Stimulated activated CD8-positive, alpha-beta memory T cell treated with anti-CD3 and anti-CD28 coated beads, Interleukin-15, amount 100 ng/mL, for 48 hours (primary cell): Measurements from ENCODE around the gene OCSTAMP.

Source experiments
- DNase-seq, 2 donors: peaks; one replicate each; pipeline ENCODE4 v3.0.0-alpha.2; 2020; ENCODE audit warnings: low read depth in 2 of 2

The OCSTAMP gene, protein sequence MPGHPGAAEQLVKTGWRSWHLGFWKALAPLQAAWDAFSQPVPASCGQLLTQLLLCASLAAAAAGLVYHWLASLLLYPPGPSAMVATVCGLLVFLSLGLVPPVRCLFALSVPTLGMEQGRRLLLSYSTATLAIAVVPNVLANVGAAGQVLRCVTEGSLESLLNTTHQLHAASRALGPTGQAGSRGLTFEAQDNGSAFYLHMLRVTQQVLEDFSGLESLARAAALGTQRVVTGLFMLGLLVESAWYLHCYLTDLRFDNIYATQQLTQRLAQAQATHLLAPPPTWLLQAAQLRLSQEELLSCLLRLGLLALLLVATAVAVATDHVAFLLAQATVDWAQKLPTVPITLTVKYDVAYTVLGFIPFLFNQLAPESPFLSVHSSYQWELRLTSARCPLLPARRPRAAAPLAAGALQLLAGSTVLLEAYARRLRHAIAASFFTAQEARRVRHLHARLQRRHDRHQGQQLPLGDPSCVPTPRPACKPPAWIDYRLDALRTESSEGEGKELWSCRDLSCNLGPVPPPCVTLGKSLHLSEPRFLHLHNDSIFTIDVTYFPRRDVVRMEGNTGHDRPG

DNA sequence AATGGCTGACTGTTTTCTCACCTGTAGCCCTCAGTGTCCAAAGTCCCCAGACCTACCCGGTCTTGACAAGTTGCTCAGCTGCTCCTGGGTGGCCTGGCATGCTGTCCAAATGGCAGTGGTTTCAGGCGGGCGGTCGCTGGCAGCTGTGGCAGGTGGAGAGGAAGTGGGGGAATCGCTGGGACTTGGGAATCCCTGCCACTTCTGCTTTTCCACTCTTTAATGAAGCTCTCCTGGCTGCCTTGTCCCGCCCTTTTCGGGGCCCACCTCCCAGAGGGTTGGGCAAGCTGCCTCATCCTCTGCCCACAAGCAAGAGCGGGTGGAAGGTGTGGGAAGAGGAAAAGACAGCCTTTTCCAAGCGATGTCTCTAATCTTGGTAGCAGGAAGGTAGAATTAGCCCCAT, at the start of gene OCSTAMP:
Gene OCSTAMP (minus strand): TSS at position 194 of the 400 bp plus-strand sequence. CDS start 94 bp downstream, at position 100.
- no peak for DNase-seq

DNA sequence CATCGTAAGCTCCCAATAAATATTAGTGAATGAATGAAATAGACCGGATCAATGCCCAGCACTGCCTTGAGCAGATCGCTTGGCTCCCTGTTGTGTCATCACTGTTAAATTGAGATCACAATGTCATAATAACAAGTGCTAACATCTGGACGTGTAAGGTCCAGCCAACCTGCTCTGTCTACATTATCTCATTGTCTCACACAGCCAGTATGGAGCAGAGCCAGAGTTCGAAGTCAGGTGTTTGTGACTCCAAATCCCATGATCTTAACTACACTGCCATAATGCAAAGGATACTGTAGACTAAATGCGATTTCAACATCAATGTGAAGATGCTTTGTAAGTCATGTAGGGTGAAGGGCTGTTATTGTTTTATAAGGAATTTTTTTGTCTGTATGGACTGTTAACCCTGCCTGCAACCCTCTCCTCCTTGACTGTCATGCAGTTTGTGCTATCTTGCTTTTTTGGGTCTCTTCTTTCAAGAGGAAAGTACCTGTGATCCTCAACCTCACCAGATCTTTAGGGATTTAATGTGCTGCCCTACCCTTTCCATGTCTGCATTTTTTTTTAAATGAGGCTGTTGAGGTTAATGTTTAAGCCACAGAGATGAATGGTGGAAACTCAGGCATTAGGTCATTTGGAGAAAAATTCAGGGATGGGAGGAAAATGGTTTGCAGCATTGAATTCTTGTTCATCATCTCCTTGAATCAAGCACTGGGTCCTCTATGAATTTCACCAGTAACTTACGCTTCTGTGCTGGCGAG, 49.0 kb upstream of the OCSTAMP start:
- DNase-seq: no peak

DNA sequence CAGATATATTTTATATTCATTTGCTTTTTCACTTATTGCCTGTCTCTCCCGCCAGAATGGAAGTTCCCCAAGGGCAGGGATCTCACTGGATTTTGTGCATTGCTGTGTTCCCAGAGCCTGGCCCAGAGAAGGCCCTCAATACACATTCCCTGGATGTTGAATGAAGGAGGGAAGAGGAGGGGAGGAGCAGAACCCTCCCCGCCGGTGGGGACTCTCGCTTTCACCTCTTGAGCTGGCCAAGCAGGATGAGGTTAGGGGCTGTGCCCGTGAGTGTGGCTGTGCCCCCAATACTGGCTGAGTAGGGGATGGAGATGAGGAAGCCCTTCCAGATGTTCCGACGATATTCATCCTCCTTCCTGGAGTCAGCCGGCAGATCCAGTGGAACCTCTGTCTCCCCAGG, 45.5 kb upstream of the OCSTAMP start:
- no peak for DNase-seq

DNA sequence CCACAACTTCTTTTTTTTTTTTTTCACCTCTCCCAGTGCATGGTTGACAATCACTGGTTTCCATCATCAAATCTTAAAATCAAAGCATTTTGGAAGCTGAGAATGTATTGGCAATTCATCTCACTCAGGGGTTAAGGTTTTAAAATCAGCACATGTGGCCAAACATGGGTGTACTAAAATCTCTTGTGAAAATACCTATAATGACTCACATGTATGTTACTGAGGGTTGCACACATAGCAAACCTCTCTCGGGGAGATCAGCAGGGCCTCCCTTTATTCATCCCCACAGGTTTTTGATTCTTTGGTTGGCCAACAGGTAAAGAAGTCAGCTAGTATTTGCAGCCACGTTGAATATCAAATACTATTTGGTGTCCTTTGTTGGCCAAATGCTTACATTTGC, 44.3 kb upstream of the OCSTAMP start:
- DNase-seq: no peak

DNA sequence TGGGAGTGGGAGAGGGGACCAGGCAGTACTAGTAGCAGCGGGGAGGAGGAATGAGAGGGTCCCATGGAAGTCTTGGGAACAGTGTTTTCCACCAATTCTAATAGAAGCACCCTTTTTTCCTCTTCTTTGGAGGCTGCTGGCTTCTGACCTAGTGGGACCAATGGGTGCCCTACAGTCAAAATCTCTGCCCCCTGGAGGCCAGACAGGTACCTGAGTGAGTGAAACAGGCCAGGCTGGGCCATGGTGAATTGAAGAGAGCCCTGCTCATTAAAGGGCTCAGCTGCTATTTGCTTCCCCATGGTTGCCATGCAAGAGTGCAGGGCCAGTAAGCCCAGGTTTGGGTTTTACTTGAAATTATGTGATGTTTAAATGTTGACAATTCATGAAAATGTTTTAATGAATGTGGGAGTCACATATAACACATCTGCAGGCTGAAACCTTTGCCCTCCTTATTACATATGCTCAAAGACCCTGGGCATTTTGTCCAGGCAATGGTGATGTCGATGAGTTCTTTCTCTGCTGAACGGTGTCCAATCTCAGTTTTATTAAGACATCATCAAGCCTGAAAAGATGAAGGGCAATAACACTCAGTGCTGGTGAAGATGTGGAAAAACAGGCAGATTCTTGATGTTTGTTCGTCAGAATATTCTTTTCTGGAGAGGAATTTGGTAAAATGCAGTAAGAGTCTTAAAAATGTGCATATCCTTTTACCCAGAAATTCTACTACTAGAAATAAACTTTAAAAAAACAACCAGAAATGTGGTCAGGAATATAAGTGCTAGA, 42.3 kb upstream of the OCSTAMP start:
- no peak for DNase-seq

DNA sequence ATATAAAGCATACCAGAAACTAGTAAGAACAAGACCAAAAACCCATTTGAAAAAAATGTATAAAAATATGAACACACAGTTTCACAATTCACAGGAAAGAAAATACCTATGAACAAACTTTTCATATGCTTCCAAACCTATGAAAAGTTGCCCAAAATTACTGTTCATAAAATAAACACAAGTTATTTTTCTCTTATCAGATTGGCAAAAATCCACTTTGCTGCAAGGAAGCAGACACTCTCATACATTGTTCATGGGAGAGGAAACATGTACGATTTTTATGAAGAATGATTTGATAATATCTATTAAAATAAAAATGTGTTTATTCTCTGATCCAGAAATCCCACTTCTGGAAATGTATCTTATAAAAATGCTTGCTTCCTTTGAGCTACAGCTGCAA, 40.0 kb upstream of the OCSTAMP start:
- no peak for DNase-seq

DNA sequence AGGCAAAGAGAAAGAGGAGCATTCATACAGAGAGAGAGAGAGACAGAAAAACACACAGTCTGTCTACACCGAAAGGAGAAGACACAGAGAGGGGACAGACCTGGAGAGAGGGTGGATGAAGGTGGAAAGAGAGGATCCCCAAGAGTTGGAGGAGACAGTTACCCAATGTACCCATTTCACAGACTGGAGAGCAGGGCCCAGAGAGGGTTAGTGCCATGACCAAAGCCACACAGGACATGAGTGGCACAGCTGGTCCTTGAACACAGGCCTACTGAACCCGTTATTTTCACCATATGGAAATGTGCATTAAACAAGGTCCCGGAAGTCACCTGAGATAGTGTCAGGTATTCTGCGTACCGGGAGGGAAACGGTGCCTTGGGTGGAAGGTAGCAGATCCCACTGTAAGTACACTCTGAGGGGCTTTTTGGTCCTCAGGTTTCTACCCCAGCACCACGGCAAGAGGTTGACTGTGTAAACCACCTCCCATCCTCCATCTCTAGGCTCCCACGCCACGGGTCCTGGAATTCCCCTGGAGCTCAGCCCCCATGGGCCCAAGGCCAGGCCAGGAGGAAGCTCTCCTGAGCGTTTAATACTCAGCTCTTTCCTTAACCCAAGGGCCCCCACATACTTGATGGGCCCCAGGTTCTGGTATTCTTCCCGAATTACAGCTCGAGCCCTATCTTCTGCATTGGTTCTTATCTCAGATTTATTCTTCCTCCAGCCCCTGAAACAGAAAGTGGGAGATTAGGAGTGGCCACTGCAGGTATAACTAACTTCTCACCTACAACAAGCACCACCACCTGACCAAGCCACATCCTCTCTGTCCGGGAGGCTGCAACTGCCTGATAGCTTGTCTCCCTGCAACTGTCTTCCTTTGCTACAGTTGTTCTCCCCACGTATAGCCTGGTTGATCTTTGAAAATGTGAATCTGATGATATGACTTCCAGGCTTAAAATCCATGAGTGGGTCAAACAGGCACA, 38.4 kb upstream of the OCSTAMP start:
- DNase-seq: no peak

DNA sequence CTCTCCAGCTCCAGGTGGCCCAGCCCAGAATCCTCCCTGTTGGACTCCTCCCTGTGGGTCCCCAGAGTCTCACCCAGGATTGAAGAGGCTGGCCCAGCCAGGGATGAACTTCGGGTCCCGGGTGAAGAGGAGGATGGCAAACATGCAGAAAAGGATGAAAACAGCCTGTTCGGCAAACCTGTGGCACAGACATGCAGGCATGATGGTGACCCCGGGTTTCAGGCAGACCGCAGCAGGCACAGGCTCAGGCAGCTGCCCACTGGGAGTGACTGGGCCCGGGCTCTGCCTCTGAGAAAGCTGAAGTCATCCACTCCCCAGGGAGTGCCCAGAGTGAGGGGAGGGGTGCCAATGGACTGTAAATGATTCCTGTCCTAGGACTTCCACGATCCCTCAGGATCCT, 37.5 kb upstream of the OCSTAMP start:
- DNase-seq: no peak

DNA sequence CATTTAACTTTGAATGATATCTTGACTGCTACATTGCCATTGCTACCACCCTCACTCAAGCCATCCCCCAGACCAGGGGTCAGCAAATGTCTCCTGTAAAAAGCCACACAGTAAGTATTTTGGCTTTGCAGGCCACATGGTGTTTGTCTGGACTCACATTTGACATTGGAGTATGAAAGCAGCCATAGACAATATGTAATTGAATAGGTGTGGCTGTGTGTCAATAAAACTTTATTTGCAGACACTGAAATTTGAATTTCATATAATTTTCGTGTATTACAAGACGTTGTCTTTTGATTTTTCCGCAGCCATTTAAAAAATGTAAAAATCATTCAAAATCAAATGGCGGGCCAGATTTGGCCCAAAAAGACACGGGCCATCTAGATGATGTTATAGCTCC, 36.3 kb upstream of the OCSTAMP start:
- no peak for DNase-seq

DNA sequence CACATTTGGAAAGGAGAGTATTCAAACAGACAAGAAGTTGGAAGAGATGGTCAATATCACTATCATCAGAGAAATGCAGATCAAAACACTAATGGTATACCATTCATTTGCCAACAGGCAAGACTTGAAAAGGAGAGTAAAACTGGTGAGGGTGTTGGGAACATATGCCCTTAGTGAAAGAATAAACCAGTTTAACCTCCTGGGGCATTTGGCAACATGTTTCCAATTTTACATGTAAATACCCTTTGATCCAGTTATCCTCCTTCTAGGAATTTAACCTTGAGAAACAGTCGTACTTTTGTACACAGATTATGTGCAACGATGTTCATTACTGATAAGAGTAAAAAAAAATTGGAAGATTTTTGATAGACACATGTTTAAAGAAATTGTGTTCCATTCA, 34.1 kb upstream of the OCSTAMP start:
- DNase-seq: no peak

DNA sequence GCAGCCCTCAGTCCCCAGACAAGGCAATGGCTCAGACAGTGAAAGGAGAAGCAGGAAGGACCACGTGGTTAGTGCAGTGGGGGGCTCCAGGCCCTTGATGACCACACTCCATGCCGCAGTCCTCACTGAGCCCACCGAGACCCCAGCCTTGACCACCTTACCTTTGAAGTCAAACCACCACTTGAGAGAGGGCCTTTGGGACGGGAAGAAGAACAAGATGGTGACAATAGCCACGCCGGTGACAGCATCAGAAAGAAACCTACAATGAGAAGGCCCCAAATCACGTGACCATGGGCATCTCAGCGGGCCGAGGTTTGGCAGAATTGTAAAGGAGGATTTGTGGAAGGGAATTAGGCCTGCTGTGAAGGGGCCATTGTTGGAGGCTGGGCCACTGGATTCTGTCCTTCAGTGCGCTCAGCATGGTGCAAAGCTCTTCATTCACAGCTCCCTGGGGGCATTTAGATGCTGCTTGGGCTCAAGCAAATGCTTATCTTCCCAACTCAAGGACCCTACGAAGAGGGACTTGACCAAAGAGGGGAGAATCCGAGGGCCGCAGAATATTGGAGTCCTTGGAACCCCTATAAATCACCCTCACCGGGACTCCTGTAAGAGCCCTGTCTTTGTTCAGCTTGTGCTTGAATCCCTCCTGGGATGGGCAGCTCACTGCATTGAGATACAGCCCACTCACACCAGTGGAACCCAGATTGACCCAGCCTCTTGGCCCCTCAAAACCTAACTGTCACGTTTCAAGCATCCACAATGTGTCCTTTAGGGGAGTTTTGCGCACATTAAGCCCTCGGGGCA, 33.2 kb upstream of the OCSTAMP start:
- DNase-seq: no peak

DNA sequence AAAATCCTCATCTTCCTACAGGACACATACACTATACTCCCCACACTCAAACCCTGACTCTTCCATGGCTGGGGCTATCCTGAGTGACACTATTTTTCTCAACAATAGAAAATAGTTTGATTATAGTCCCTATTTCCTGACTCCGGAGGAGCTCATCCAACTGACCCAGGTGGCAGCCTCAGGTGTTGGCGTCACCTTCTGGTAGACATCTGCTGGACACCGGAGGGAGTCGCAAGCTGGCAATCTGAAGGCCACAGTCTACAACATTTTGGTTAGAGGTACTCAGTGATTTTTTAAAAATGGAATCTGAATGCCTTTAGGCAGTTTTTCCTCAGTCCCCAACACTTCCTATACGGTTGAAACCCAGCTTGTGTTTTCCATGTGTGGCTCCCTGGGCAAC, 32.2 kb upstream of the OCSTAMP start:
- DNase-seq: no peak

DNA sequence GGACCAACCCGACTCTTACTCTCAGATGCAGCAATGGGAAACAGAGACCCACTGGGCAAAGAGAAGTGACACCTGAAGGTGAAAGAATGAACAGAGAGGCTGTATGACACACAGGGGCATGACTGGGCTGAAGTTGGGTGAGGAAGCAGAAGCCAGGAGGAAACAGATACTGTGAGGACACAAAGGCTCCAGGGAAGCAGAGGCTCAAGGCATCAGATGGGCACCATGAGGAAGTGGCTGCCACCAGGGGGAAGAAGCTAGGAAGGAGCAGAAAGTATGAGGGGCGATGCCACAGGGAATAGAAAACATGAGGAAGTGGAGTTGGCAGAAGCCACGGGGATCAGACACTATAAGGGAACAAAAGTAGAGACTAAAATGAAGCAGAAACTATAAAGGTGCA, 30.9 kb upstream of the OCSTAMP start:
- no peak for DNase-seq

DNA sequence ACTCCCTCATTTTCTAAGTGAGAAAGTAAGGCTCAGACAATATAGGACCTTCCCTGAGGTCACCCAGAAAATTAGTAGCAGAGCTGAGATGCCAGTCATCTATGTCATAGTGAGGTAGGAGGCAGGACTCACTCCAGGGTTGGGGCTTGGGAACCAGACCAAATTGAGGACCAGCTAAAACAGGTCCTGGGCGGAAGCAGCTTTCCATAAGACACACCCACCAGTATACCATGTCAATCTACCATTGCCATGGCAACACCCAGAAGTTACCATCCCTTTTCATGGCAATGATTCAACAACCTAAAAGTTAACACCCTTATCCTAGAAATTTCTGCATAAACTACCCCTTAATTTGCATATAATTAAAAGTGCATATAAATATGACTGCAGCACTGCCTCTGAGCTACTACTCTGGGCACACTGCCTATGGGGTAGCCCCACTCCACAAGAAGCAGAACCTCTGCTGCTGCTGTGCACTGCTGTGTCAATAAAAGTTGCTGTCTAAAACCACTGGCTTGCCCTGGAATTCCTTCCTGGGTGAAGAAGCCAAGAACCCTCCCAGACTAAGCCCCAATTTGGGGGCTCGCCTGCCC, 30.3 kb upstream of the OCSTAMP start:
- DNase-seq: no peak

DNA sequence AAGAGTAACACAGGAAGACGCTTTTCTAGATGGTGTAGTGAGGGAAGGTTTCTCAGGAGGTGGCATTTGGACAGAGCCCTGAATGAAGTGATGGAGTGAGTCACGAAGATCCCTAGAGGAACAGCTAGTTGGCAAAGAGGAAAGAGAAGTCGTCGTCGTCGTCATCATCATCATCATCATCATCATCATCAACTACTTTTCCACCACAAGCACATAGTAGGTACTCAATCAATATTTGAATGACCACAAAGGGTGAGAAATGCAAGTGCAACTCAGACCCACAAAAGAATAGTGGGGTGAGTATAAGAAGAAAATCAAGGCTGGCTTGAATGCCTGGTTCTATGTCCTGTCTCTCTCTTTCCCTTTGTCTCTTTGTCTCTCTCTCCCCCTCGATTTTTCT, 28.3 kb upstream of the OCSTAMP start:
- DNase-seq: no peak

DNA sequence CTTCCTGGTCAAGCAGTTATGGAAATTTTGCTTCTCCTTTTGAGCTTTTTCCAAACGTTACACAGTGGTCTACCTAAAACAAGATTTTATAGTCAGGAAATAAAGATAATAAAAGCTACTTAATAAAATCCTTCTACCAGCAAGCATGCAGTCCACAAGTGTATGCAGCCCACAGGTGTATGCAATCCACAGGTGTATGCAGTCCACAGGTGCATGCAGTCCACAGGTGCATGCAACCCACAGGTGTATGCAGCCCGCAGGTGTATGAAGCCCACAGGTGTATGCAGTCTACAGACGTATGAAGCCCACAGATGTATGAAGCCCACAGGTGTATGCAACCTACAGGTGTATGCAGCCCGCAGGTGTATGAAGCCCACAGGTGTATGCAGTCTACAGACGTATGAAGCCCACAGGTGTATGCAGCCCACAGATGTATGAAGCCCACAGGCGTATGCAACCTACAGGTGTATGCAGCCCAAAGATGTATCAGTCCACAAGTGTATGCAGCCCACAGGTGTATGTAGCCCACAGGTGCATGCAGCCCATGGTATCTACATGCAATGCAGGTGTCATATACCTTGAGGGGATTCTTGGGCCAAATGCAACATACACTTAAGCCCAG, 26.4 kb upstream of the OCSTAMP start:
- DNase-seq: no peak

DNA sequence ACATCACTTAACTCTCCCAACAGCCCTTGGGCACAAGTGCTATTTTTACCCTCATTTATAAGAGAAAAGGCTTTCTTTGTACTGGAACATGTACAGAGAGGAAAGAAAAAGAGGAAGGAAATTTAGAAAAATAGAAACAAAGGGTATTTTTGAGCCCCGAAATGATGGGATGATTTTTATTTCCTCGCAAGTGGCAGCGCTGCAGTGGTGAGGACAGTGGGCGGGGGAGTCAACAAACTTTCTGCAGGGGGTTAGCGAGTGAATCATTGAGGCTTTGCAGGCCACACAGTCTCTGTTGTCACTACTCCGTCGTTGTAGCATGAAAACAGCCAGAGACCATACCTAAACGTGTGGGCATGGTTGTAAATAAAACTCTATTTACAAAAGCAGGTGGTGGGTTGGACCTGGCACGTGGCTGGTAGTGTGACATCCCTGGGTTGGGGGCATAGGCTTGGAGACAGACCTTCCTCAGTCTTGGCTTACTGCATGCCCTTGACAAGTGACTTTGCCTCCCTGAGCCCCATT, 25.5 kb upstream of the OCSTAMP start:
- DNase-seq: no peak

DNA sequence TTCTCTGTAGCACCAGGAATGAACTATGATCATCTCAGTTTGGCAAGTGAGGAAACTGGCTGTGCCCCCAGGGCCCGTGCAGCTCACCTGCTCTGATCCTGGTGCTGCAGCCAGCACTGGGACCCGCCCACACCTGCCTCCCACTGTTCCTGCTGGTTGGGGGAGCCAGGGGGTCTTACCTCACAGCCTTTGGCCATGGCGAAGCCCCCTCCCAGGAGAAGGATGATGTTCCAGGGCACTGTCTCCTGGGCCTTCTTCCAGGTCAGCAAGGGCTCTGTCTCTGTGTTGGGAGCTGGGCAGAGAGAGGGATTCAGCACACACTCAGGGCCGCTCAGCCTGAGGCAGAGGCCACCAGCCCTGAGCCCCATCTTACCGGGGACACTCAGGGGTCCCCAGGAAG, 24.9 kb upstream of the OCSTAMP start:
- DNase-seq: no peak
